GM13976 (cell line): Measurements from ENCODE around the gene KLF13.

ENCODE experiments used
- DNase-seq: peaks from one replicate; pipeline ENCODE4 v3.0.0; 2012; ENCODE audit warnings: low spot score
- CTCF ChIP-seq: IDR thresholded peaks from 2 replicates; pipeline ENCODE4 v1.5.1; 2012; ENCODE audit warnings: borderline replicate concordance, mild to moderate bottlenecking; ENCODE audit not compliant: insufficient read depth; ENCODE audit errors: extremely low read depth, missing control alignments, control extremely low read depth
- in situ Hi-C: fragments of 300-500 bp; cut with MboI; formaldehyde crosslinking; loops from one replicate; pipeline ENCODE4 v1.12.0; 2022; ENCODE audit warnings: low sequenced_read_pairs, mixed read lengths, inconsistent platforms; ENCODE audit not compliant: unreplicated experiment

Gene KLF13

GRCh38 chr15:31344823-31345605 is 18.4 kb downstream of the KLF13 start:
- TF ChIP-seq CTCF, result no peak
- DNase-seq, result peak; percentile 67
- in situ Hi-C loops, result no loop called here

GRCh38 chr15:31345606-31346366 is 19.2 kb downstream of the KLF13 start:
- in situ Hi-C loops, result no loop called here
- no peak for TF ChIP-seq CTCF

GRCh38 chr15:31346367-31347066 is 19.9 kb downstream of the KLF13 start:
- in situ Hi-C loops, result no loop called here
- TF ChIP-seq CTCF, result no peak
- peak; percentile 80 for DNase-seq

More at GRCh38 chr15:31345606-31346366, 19.2 kb downstream of the KLF13 start:
- DNase-seq, result peak; percentile 61

GRCh38 chr15:31347067-31347975 is 20.7 kb downstream of the KLF13 start:
- DNase-seq, result no peak
- no peak for TF ChIP-seq CTCF
- in situ Hi-C loops, result no loop called here

GRCh38 chr15:31347981-31348803 is 21.6 kb downstream of the KLF13 start:
- no peak for DNase-seq
- no peak for TF ChIP-seq CTCF
- in situ Hi-C loops, result no loop called here
